Lung (tissue), 12 donors: ENCODE measurements around the gene PRDM10. TPM values are rescaled to one million over a fixed set of nuclear protein-coding genes. Genes with fewer than 3 reads are reported as not detected.
"Not testable (repeated sequence)": the region's sequence is repeated elsewhere in the genome, so short reads cannot be mapped to it uniquely, and the experiment has no call there.

Source experiments
- ATAC-seq: fragments of 200-7000 bp; cut with Tn5 transposase; one replicate; pipeline ENCODE4 v1.9.1; 2020; ENCODE audit warnings: moderate number of reproducible peaks; ENCODE audit not compliant: insufficient read depth, low FRiP score
- DNase-seq, 3 donors: peaks; one replicate each; pipeline ENCODE4 v3.0.0-alpha.2; 2013 to 2017
- H3K27ac ChIP-seq, 2 donors: one replicate each; pipeline ENCODE4 v1.5.1; 2013; ENCODE audit warnings: mild to moderate bottlenecking in 2 of 2, moderate library complexity in 2 of 2, control low read depth in 1 of 2, inconsistent platforms in 1 of 2, low read depth in 1 of 2, low read length in 1 of 2
- H3K27me3 ChIP-seq, 3 donors: one replicate each; pipeline ENCODE4 v1.5.1; 2013; ENCODE audit warnings: low read length in 2 of 3; ENCODE audit not compliant: control insufficient read depth in 3 of 3, insufficient read depth in 3 of 3
- H3K36me3 ChIP-seq, 4 donors: one replicate each; pipeline ENCODE4 v1.5.1; 2013; ENCODE audit warnings: low read length in 4 of 4, mild to moderate bottlenecking in 1 of 4, moderate library complexity in 1 of 4; ENCODE audit not compliant: control insufficient read depth in 4 of 4, insufficient read depth in 4 of 4
- H3K4me1 ChIP-seq, 5 donors: one replicate each; pipeline ENCODE4 v1.5.1; 2013; ENCODE audit warnings: low read length in 5 of 5, mild to moderate bottlenecking in 2 of 5, moderate library complexity in 1 of 5; ENCODE audit not compliant: control insufficient read depth in 5 of 5, insufficient read depth in 5 of 5
- H3K4me3 ChIP-seq: one replicate; pipeline ENCODE4 v1.5.1; 2013; ENCODE audit warnings: mild to moderate bottlenecking, control low read depth, moderate library complexity
- H3K9ac ChIP-seq, 2 donors: one replicate each; pipeline ENCODE4 v1.5.1; 2013; ENCODE audit warnings: low read length in 2 of 2, control low read depth in 1 of 2; ENCODE audit not compliant: insufficient read depth in 1 of 2
- H3K9me3 ChIP-seq, 4 donors: one replicate each; pipeline ENCODE4 v1.5.1; 2013; ENCODE audit warnings: low read length in 3 of 4, mild to moderate bottlenecking in 1 of 4, moderate library complexity in 1 of 4; ENCODE audit not compliant: control insufficient read depth in 4 of 4, insufficient read depth in 3 of 4
- WGBS, 2 donors: extraction: QIAGEN DNeasy Blood & Tissue Kit; methylation state at CpG; one replicate each; pipeline ENCODE4 v1.1.7; 2013; 5-methylcytosine and 5-hydroxymethylcytosine counted together
- polyA plus RNA-seq, 2 donors: library from polyadenylated mRNA; stranded (reverse); fragments of 200-250 nt; gene quantifications; one replicate each; pipeline ENCODE4 v1.2.1, GENCODE V29; 2013
- total RNA-seq, 2 donors: library from RNA; depleted of rRNA in 1 of 2; stranded (reverse); fragments of >200 nt in 1 of 2; gene quantifications; one replicate each; pipeline ENCODE4 v1.2.1, GENCODE V29; 2014 to 2021
- TF ChIP-seq, protein P1 (sequence below): IDR thresholded peaks from 2 replicates; pipeline ENCODE4 v1.5.1; 2012; ENCODE audit warnings: mild to moderate bottlenecking; ENCODE audit errors: control extremely low read depth, extremely low read depth
- donor health status: control.
- donor health status: control.
- donor health status: Bipolar disorder and iron deficiency.
- donor health status: healthy.
- donor health status: DM: yes; HTN: yes; CAD: no.

Gene PRDM10
- total and polyA plus RNA-seq, 4 donors = 2.3 to 19.0 (median 5.7) TPM

- H3K36me3 ChIP-seq = no peaks in the 10 kb centered on the region
These were observed 30.0 kb downstream of the PRDM10 start for GRCh38 chr11:129972611-129973010.

GRCh38 chr11:129971856-129972255 lies 30.8 kb downstream of the PRDM10 start:
- not testable (repeated sequence) for H3K36me3 ChIP-seq, DNase-seq, H3K27me3 ChIP-seq, ATAC-seq, H3K9me3 ChIP-seq, H3K27ac ChIP-seq, H3K4me3 ChIP-seq, H3K9ac ChIP-seq
- H3K4me1 ChIP-seq = peaks cover 0 to 14% (median 0%) of the 10 kb centered on the region in 5 donors
- 98% methylated on average over 23 to 29 of the region's 29 CpGs for WGBS, 2 donors

More at GRCh38 chr11:129972611-129973010, 30.0 kb downstream of the PRDM10 start:
- ATAC-seq (no peak), DNase-seq (no peak)
- no peaks in the 10 kb centered on the region for H3K27me3 ChIP-seq
- H3K4me3 ChIP-seq = no peak overlapping the region
- H3K4me1 ChIP-seq = peaks cover 0 to 14% (median 0%) of the 10 kb centered on the region in 5 donors
- no peak overlapping the region for H3K27ac ChIP-seq
- TF ChIP-seq, protein P1, sequence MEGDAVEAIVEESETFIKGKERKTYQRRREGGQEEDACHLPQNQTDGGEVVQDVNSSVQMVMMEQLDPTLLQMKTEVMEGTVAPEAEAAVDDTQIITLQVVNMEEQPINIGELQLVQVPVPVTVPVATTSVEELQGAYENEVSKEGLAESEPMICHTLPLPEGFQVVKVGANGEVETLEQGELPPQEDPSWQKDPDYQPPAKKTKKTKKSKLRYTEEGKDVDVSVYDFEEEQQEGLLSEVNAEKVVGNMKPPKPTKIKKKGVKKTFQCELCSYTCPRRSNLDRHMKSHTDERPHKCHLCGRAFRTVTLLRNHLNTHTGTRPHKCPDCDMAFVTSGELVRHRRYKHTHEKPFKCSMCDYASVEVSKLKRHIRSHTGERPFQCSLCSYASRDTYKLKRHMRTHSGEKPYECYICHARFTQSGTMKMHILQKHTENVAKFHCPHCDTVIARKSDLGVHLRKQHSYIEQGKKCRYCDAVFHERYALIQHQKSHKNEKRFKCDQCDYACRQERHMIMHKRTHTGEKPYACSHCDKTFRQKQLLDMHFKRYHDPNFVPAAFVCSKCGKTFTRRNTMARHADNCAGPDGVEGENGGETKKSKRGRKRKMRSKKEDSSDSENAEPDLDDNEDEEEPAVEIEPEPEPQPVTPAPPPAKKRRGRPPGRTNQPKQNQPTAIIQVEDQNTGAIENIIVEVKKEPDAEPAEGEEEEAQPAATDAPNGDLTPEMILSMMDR = no peak
- no peaks in the 10 kb centered on the region for H3K9me3 ChIP-seq
- H3K9ac ChIP-seq = no peak overlapping the region
- WGBS, 2 donors = 58 to 84% methylated on average over 5 of the region's 5 CpGs

DNA sequence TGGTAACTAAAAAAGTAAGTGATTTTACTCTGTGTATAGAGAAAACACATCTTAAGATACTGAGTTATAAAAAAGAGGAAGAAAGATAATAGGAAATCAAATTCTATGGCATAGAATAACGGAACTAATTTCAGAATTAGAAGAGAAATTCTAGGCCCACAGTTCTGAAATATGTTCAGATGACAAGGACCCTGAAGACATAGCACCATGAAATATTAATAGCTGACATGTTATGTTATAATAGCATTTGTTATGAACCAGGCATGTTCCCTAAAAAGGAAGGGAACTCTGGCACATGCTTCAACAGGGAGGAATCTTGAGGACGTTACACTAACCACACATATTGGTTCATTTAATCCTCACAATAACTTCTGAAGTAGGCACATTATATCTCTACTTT lies 32.7 kb downstream of the PRDM10 start:
- peaks cover 0 to 1% (median 0%) of the 10 kb centered on the region in 4 donors for H3K36me3 ChIP-seq
- H3K9ac ChIP-seq = no peak overlapping the region
- TF ChIP-seq, protein P1 = no peak
- ATAC-seq = no peak
- no peaks in the 10 kb centered on the region for H3K9me3 ChIP-seq
- no peak overlapping the region for H3K27ac ChIP-seq
- WGBS, 2 donors = 31 to 67% methylated on average over 2 of the region's 2 CpGs
- H3K4me1 ChIP-seq = peaks cover 0 to 14% (median 0%) of the 10 kb centered on the region in 5 donors
- H3K4me3 ChIP-seq = no peak overlapping the region
- no peaks in the 10 kb centered on the region for H3K27me3 ChIP-seq
- no peak for DNase-seq

- Histone ChIP-seq H3K4me1 (peaks cover 0 to 14% (median 0%) of the 10 kb centered on the region in 5 donors), H3K9me3 (no peaks in the 10 kb centered on the region), H3K9ac (no peak overlapping the region), H3K27me3 (no peaks in the 10 kb centered on the region), H3K36me3 (peaks cover 0 to 1% (median 0%) of the 10 kb centered on the region in 4 donors), H3K4me3 (no peak overlapping the region), H3K27ac (no peak overlapping the region)
- TF ChIP-seq, protein P1 = no peak
- no peak for DNase-seq
- WGBS, 2 donors = 54 to 74% methylated on average over 9 of the region's 9 CpGs
- ATAC-seq = no peak
These were observed 33.8 kb downstream of the PRDM10 start for GRCh38 chr11:129968591-129969419.
